Skeletal muscle satellite cell (primary cell): ENCODE data around the gene WDTC1.
"Not testable (repeated sequence)": the region's sequence is repeated elsewhere in the genome, so short reads cannot be mapped to it uniquely, and the experiment has no call there.

Experiments used
- H3K27me3 ChIP-seq: 2 replicates; pipeline ENCODE4 v1.7.0; 2013; ENCODE audit warnings: low read length; ENCODE audit not compliant: control insufficient read depth, insufficient read depth
- H3K36me3 ChIP-seq: 2 replicates; pipeline ENCODE4 v1.7.0; 2013; ENCODE audit warnings: mild to moderate bottlenecking, control low read depth, low read length; ENCODE audit not compliant: insufficient read depth
- H3K4me1 ChIP-seq: 2 replicates; pipeline ENCODE4 v1.7.0; 2013; ENCODE audit warnings: low read length; ENCODE audit not compliant: control insufficient read depth, insufficient read depth
- H3K4me2 ChIP-seq: 2 replicates; pipeline ENCODE4 v1.7.0; 2013; ENCODE audit warnings: mild to moderate bottlenecking, low read length
- H3K4me3 ChIP-seq: 2 replicates; pipeline ENCODE4 v1.7.0; 2013; ENCODE audit warnings: low read length
- H3K9ac ChIP-seq: 2 replicates; pipeline ENCODE4 v1.7.0; 2013; ENCODE audit warnings: mild to moderate bottlenecking, low read depth, low read length, moderate library complexity
- H3K9me3 ChIP-seq: replicated peaks from 2 replicates; pipeline ENCODE4 v1.7.0; 2013; ENCODE audit warnings: mild to moderate bottlenecking, control low read depth, low read length

WDTC1 gene

DNA sequence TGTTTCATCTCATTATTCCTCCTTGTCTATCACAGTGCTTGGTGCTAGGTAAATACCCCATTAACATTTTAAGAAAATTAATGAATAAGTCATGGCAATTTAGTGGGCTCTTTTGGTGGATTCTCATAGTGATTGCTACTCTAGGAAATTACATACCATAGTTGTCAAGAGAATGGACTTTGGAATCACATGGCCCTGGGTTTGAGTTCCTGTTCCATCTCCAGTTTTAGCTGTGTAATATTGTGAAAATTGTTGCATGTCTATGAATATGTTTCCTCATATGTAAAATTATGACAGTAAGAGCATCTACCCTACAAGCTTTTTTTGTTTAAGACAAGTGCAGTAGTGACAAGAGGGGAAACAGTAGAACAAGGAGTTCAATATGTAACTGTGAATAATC lies 20.7 kb downstream of the WDTC1 start:
- Histone ChIP-seq H3K9ac (no peak overlapping the region), H3K27me3 (no peaks in the 10 kb centered on the region), H3K36me3 (no peaks in the 10 kb centered on the region), H3K4me2 (no peak overlapping the region), H3K4me3 (no peak overlapping the region), H3K9me3 (no peaks in the 10 kb centered on the region), H3K4me1 (peaks cover 3% of the 10 kb centered on the region)

DNA sequence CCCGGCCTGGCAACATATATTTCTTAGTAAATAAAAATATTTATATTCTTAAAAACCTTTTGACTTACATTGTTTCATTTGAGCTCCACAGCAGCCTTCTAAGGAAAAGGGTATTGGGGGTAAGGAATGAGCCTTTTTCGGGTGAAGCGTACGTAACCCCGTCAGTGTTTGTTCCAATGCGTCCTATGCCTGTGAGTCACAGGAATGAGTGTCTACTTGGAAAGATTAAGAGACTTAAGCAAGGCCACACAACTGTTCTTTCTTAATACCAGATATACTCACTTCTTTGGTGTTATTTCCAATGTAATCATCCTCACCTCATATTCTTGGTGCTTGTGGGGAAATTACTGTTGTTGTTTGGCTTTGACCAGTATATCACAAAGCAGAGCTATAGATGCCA lies 22.7 kb downstream of the WDTC1 start:
- Histone ChIP-seq H3K9me3 (no peaks in the 10 kb centered on the region), H3K4me2 (no peak overlapping the region), H3K4me1 (peaks cover 3% of the 10 kb centered on the region), H3K27me3 (no peaks in the 10 kb centered on the region), H3K9ac (no peak overlapping the region), H3K36me3 (no peaks in the 10 kb centered on the region), H3K4me3 (no peak overlapping the region)

DNA sequence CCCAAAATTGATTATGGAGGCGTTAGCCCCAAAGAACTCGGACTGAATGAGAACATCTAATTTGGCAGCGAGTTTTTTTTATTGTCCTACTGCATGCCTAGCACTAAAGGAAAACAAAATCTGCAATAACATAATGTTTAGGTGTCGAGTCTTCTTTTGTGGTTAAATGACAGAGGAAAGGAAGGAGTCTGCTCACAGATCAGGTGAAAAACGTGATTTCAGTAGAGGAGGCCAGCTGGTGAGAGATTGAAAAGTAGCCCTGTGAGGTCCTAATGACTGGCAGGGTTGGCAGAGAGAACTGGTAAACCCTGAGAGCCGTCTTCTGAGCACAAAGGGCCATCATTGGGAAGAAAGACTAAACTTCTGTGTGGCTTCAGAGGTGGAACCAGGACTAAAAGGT lies 24.2 kb downstream of the WDTC1 start:
- peaks cover 3% of the 10 kb centered on the region for H3K4me1 ChIP-seq
- H3K9me3 ChIP-seq, result no peaks in the 10 kb centered on the region
- no peaks in the 10 kb centered on the region for H3K36me3 ChIP-seq
- H3K9ac ChIP-seq, result no peak overlapping the region
- H3K4me2 ChIP-seq, result no peak overlapping the region
- no peaks in the 10 kb centered on the region for H3K27me3 ChIP-seq
- H3K4me3 ChIP-seq, result no peak overlapping the region

DNA sequence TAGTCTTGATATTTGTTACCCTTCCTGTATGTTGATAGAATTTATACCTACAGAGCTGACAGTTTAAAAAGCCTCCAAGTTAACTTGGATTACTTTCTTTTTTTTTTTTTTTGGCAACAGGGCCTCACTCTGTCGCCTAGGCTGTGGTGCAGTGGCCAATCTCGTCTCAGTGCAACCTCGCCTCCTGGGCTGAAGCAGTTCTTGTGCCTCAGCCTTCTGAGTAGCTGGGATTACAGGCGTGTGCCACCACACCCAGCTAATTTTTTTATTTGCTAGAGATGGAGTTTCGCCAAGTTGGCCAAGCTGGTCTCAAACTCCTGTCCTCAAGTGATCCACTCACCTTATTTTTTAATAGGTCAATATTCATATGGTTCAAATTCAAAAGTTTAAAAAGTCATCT lies 32.7 kb downstream of the WDTC1 start:
- Histone ChIP-seq H3K36me3 (peaks cover 9% of the 10 kb centered on the region), H3K4me2 (no peak overlapping the region), H3K4me3 (no peak overlapping the region), H3K4me1 (no peaks in the 10 kb centered on the region), H3K9ac (no peak overlapping the region), H3K9me3 (no peaks in the 10 kb centered on the region), H3K27me3 (no peaks in the 10 kb centered on the region)

DNA sequence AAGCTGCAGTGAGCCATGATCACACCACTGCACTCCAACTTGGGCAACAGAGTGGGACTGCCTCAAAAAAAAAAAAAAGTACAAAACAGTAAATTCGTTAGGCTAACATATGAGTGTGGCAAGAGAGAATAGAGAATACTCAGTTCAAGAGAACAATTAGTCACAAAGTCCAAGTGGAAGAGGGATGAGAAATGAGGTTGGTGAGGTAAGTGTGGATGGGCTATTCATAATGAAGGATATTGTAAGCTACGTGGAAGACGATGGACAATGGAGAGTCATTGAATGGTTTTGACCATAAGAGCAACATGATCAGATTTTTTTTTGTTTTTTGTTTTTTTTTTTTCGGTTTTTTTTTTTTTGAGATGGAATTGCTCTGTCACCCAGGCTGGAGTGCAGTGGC lies 34.8 kb downstream of the WDTC1 start:
- Histone ChIP-seq H3K4me3 (no peak overlapping the region), H3K4me1 (no peaks in the 10 kb centered on the region), H3K9ac (no peak overlapping the region), H3K4me2 (no peak overlapping the region), H3K36me3 (peaks cover 8% of the 10 kb centered on the region), H3K27me3 (no peaks in the 10 kb centered on the region), H3K9me3 (no peaks in the 10 kb centered on the region)

DNA sequence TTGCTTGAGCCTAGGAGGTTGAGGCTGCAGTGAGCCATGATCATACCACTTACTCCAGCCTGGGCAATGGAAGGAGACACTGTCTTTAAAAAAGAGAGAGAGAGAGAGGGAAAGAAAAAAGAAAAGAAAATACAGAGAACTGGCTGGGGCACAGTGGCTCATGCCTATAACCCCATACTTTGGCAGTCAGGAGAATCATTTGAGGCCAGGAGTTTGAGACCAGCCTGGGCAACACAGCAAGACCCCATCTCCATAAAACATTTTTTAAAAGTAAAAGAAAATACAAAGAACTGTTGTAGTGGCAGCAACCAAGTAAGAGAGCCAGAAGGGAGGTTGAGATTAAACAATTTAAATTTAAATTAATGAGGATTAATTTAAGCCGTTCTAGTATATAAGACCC lies 39.8 kb downstream of the WDTC1 start:
- Histone ChIP-seq H3K4me1 (no peaks in the 10 kb centered on the region), H3K4me2 (no peak overlapping the region), H3K4me3 (no peak overlapping the region), H3K9me3 (no peaks in the 10 kb centered on the region), H3K27me3 (no peaks in the 10 kb centered on the region), H3K36me3 (no peaks in the 10 kb centered on the region), H3K9ac (no peak overlapping the region)

DNA sequence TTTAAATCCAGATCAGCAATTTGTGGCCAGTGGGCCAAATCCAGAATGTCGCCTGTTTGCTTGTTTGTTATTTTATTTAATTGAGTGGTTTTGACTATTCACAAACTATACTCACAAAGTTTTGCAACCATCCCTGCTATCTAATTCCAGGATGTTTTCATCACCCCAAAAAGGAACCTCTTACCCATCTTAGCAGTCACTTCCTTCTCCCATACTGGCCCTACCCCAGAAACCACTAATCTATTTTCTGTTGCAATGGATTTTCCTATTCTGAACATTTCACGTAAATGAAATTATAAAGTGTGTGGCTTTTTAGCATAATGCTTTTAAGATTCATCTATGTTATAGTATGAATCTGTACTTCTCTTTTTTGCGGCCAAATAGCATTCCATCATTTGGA lies 41.3 kb downstream of the WDTC1 start:
- Histone ChIP-seq H3K36me3 (no peaks in the 10 kb centered on the region), H3K4me3 (no peak overlapping the region), H3K9ac (no peak overlapping the region), H3K9me3 (no peaks in the 10 kb centered on the region), H3K27me3 (no peaks in the 10 kb centered on the region), H3K4me2 (no peak overlapping the region), H3K4me1 (no peaks in the 10 kb centered on the region)

DNA sequence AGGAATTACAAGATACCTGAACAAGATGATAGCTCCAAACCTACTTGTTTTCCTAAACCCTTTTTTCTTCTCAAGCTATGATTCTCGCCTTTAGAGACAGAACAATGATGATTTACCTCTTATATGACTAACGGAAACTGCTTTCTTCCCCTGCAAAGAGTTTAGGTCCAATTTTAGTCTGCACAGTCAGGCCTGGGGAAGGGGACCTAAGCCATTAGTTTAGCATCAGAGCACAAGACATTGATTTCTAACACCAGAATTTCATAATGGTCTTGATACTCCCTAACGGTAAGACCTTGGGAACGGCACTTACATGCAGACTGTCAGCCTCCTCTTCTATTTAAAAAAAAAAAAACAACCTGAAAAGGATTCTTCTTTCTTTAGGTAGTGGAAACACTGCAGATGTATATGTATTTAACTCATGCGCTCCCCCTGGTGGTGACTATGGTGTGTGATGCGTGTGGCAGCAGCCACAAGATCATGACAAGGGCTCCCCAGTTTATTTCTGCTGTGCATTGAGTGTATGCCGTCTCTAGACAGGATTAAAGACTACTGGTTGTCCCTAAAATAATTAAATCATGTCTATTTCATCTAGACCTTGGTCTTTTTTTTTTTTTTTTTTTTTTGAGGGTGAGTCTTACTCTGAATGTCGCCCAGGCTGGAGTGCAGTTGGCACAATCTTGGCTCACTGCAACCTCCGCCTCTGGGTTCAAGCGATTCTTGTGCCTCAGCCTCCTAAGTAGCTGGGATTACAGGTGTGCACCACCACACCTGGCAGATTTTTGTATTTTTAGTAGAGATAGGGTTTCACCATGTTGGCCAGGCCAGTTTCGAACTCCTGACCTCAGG lies 50.2 kb downstream of the WDTC1 start:
- H3K27me3 ChIP-seq, result no peaks in the 10 kb centered on the region
- H3K4me2 ChIP-seq, result no peak overlapping the region
- no peaks in the 10 kb centered on the region for H3K9me3 ChIP-seq
- no peak overlapping the region for H3K9ac ChIP-seq
- H3K4me3 ChIP-seq, result no peak overlapping the region
- H3K36me3 ChIP-seq, result peaks cover 9% of the 10 kb centered on the region
- no peaks in the 10 kb centered on the region for H3K4me1 ChIP-seq

DNA sequence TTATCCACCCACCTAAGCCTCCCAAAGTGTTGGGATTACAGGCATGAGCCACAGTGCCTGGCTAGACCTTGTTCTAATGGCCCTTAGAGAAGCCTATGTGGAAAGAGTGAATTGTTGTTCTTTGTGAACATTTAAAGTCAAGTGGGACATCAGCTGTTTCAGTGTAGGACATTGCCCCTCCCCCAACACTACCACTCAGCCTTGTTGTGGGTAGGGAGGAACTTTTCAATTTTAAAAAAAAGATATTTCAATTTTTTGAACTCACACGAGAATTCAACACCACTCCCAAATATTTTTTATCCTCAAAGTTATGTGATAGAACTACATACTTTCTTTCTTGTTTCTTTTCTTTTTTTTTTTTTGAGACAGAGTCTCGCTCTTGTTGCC lies 50.8 kb downstream of the WDTC1 start:
- Histone ChIP-seq H3K4me2 (no peak overlapping the region), H3K4me1 (no peaks in the 10 kb centered on the region), H3K9ac (no peak overlapping the region), H3K27me3 (no peaks in the 10 kb centered on the region), H3K36me3 (peaks cover 9% of the 10 kb centered on the region), H3K9me3 (no peaks in the 10 kb centered on the region), H3K4me3 (no peak overlapping the region)

DNA sequence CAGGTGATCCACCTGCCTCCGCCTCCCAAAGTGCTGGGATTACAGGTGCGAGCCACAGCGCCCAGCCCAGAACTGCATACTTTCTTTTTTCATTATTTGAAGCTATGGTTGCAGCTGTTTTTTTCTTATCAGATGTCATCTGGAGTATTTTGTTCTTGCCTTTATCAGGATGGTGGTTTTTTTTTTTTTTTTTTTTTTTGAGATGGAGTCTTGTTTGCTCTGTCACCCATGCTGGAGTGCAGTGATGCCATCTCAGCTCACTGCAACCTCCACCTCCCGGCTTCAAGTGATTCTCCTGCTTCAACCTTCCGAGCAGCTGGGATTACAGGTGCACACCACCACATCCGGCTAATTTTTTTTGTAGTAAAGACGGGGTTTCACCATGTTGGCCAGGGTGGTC lies 51.4 kb downstream of the WDTC1 start:
- not testable (repeated sequence) for H3K9ac ChIP-seq, H3K4me3 ChIP-seq, H3K9me3 ChIP-seq, H3K27me3 ChIP-seq, H3K4me2 ChIP-seq, H3K36me3 ChIP-seq, H3K4me1 ChIP-seq

DNA sequence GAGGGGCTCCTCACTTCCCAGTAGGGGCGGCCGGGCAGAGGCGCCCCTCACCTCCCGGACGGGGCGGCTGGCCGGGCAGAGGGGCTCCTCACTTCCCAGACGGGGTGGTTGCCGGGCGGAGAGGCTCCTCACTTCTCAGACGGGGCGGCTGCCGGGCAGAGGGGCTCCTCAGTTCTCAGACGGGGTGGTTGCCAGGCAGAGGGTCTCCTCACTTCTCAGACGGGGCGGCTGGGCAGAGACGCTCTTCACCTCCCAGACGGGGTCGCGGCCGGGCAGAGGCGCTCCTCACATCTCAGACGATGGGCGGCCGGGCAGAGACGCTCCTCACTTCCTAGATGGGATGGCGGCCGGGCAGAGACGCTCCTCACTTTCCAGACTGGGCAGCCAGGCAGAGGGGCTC lies 54.7 kb downstream of the WDTC1 start:
- not testable (repeated sequence) for H3K4me1 ChIP-seq, H3K4me2 ChIP-seq, H3K9me3 ChIP-seq, H3K9ac ChIP-seq, H3K4me3 ChIP-seq, H3K27me3 ChIP-seq
- H3K36me3 ChIP-seq, result peaks cover 16% of the 10 kb centered on the region

DNA sequence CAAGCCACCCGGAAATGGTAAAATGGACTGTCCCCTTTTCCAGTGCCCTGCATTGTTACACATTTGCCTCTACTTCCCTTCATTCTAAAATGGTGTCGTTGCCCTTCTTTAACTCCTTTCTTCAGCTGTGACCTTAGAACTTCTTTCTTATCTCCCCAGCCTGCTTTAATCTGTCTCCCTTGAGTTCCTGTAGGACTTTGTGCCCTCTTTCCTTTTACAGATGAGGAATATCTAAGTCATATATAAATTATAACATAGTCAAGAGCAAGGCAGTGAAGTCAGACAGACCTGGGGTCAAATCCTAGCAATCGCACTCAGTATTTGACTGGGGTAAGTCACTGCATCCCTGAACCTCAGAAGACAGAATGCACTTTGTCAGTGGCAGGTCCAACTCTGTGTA lies 56.1 kb downstream of the WDTC1 start:
- no peaks in the 10 kb centered on the region for H3K9me3 ChIP-seq
- H3K36me3 ChIP-seq, result peaks cover 17% of the 10 kb centered on the region
- H3K4me2 ChIP-seq, result no peak overlapping the region

More for the DNA sequence above, 56.1 kb downstream of the WDTC1 start:
- H3K4me1 ChIP-seq, result peaks cover 4% of the 10 kb centered on the region
- no peak overlapping the region for H3K9ac ChIP-seq
- H3K27me3 ChIP-seq, result no peaks in the 10 kb centered on the region
- H3K4me3 ChIP-seq, result no peak overlapping the region
